Left forelimb (tissue), 1 donor: Measurements from ENCODE around the gene MYO10.

Experiments used
- DNase-seq: peaks from one replicate; pipeline ENCODE4 v3.0.0-alpha.2; 2018; ENCODE audit warnings: low spot score

The MYO10 gene

DNA sequence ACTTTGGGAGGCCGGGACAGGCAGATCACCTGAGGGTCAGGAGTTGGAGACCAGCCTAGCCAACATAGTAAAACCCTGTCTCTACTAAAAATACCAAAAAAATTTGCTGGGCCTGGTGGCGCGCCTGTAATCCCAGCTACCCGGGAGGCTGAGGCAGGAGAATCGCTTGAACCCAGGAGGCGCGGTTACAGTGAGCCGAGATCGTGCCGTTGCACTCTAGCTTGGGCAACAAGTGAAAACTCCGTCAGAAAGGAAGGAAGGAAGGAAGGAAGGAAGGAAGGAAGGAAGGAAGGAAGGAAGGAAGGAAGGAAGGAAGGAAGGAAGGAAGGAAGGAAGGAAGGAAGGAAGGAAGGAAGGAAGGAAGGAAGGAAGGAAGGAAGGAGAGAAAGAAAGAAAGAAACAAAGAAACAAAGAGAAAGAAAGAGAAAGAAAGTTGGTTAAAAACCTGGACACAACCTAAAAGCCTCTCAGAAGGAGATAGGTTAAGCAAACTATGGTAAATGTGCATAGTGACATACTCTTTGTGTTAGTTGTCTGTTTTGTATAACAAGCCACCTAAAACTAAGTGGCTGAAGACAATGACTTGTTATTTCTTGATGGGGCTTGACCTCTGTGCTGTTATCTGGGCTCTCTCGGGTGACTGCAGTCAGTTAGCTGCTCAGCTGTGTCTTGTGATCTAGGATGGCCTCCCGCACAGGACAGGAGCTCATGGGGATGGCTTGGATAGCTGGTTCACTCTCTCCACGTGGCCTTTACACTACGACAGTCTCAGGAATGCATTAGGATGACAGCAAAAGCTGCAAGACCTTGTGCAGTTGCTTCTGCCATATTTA lies 8.0 kb upstream of the MYO10 start:
- no peak for DNase-seq

DNA sequence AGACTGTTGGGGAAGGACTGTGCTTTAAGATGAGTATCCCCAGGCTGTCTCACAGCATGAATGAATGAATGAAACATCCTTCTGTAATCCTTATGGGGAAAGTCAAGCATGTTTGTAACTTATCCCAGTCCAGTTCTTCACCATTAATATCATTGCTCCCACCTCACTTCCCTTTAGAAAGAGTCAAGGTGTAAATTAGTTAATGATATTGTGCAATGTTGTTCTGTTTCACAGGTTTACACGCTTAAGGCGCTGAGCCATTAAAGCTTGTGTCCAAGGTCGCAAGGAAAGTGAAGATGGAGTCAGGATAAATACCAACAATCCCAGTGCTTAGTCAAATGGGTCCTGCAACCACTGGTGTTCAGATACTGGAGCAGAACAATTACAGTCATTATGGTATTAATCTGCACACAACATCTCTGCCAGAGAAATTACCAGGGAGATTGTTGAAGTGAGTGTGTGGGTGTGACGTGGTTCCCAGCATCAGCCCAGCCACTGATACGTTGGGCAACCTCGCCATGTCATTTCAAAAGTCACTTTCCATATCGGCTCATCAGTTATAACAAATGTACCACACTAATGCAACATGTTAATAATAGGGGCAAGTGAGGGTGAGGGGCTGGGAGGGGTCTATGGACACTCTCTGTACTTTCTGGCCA lies 1.5 kb upstream of the MYO10 start:
- no peak for DNase-seq

DNA sequence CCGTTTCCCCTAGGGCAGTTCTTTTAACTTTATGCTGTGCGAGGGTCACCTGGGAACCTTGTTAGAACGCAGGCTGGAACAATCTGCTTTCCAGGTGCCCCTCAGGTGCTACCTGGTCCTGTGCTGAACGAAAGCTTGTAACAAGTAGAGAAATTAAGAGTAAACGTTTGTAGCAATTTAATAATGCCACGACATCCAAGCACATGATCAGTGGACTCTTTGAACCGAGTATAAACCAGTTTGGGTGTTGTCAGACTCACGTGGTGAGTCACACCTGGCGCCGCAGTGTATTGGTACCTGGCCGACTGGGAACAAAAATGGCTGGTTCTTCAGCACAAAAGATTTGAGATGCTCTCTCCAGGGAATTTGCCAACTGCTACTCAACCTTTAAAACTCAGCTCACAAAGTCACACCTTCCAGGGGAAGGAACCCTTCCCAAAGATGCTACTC lies 926 bp upstream of the MYO10 start:
- no peak for DNase-seq

DNA sequence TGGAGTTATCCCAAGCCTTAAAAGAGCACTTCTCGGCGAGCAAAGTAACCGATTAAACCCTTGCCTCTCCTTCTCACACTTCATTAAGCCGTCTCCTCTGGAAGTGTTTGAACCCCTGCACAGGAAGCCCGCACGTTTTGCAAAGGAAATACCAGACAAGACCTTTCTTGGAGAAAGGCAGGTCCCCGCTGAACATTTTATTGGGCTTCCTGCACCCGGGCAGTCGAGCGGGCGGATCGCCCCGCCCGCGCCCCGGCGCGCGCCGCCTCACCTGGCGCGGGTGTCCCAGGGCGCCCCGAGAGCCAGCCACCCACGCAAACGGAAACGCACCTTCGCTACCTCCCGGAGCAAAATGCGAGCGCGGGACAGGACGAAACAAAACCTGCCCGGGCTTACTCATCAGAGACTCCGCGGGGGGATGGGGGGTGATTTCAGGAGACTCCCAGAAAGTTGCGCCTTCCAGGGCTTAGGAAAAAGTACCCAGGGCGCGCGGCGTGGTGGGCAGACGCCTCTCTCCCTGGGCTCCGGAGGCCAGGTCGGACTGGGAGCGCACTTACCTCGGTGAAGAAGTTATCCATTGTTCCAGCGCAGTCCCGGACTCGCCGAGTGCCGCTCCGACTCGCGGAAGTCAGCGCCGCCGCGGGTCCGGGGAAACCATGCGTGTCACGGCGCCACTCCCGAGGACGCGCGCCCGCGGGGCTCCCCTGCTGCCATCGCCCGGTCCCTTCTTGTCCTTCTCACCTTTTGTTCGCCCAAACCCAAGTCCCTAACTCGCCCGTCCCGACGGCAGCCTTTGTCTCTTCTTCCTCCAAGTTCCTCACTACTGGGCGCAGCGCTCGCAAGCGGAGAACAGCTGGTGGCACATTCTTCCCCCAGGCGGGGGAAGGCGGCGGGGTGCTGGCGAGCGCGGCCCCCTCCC lies 598 bp downstream of the MYO10 start:
- peak; percentile 82 for DNase-seq

DNA sequence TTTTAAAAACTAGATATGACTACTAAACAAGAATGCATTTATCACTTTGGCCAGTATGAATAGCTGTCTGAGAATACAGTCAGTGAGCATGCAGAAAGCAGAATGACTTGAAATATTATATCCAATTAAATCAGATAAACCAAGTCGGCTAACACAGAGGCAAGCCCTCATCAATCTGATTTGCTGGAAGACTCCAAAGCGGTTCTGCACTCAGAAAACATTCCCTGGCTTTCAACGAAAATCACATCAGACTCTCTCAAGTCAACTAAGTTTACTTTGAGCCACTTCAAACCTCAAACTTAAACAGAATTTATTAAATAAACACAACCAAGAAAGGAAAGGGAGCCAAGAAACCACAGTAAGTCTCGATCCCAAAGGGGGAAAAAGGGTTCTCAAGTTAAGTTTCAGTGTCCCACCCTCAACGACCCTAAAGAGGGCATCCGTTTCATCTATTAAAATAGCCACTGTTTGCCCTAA lies 1.4 kb downstream of the MYO10 start:
- no peak for DNase-seq

DNA sequence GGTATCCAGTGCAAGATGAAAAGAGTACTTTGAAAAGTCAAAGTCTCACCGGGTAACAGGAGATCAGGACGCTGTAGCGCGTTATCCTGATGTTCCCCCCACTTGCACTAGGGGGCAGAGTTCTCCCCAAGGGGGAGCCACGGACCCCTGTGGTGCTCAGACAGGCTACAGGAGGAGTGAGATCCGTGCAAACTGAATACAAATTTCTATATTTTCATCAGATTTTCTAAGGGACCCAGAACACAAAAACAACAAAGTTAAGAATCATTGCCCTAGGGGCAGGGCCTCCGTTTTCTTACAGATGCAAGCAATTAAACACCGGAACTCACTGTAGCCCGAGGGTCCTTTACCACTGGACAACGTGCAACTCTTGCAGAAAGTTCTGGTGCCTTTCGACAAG lies 2.0 kb downstream of the MYO10 start:
- peak; percentile 73 for DNase-seq

DNA sequence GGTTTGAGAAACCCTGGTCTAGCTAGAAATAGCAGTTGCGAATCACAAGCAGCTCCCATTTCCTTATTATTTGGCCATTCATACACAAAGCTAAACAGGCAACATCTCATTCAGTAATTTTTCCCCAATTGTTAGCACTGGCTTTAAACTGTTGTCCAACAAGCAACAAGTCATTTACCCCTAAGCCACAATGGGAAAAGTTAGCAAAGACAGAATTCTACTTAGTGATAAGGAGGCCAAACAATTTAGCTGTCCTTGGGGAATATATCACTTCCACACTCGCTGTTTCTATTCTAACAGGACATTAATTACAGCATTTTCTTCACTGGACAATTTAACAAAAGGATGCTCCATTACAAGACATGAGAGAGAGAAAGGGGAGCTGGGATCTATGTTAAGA lies 2.8 kb downstream of the MYO10 start:
- DNase-seq: no peak

DNA sequence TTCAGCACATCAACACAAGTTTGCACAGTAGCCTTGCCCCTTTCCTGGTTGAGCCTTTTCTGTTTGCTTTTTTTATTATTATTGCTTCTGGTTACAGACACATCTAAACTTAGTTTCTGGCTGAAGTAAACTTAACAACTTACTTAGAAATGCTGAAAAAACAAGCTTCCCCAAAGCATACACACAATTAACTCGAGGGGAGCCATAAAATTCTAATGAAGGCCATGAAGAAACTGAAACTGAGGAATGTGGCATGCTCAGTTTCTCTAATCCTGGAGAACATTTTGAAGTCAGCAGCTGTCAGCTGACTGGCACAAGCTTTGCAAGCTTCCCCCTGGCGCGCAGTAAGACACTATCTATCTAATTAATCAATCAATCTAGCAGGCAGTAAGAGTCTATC lies 3.7 kb downstream of the MYO10 start:
- DNase-seq: no peak

DNA sequence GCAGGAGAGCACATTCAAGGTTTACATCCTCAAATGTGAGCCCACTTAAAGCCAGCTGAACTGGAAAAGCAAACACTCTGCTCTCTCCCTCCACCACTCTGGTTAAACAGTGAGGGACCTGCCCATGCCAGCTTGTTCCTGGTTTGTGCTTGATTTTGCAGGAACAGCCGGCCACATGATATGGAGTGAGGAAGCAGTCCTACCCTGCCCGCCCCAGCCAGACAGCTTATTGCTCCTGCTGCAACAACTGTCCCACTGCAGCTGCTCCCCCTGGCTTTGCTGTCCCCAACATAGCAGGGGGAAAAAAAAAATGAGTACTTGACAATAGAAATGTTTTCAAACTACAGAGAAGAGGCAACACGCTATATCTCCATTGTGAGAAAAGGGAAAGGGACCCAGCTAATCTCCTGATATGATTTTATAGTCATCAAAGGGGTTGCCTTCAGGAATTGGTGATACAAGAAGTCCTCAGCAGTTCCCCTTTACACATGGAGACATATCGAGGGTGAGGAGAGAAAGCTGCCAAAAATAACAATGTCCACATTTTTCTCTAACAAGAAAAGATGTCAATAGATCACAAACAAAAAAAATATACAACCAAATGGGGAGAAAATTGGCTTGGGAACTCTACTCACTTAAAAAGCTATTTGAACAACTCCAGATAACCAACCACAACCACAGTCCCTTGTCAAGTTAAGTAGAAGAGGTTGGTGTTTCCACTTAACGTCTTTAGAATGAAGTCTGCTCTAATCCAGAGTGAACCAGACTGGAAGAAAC lies 4.6 kb downstream of the MYO10 start:
- DNase-seq: no peak

DNA sequence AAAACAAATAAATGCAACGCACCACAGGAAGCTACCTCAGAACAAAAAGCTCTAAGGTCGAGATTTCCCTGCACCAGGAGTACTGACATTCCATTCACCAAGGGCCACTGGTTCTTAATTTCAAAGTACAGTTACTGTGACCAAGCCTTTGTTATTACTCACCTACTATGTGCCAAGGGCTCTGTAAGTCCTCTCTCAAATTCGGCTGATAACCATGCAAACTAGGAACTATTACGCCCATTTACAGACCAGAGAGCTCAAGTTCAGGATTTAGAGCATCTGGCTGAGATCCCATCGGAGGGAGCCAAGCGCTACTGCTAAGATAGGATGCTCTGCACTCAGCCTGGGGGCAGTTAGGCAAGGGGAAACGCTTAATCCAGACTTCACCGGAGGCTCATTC lies 5.6 kb downstream of the MYO10 start:
- DNase-seq: no peak

DNA sequence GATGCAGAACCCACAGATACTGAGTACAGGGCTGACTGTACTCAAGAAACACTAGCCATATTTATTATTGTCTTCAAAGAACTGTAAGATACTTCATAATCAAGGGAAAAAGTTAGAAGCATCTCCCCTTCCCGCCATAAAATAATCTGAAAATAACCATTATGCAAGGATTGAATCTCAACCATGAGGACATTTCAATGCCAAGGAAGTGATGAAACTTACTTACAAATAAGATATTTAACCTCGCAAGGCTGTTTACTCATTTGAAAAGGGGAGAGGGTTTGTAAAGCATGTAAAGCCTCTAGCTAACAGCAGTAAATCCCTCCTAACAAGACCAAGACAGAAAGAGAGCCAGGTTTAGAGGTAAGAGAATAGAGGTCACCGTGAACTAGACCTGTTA lies 6.3 kb downstream of the MYO10 start:
- DNase-seq: no peak

DNA sequence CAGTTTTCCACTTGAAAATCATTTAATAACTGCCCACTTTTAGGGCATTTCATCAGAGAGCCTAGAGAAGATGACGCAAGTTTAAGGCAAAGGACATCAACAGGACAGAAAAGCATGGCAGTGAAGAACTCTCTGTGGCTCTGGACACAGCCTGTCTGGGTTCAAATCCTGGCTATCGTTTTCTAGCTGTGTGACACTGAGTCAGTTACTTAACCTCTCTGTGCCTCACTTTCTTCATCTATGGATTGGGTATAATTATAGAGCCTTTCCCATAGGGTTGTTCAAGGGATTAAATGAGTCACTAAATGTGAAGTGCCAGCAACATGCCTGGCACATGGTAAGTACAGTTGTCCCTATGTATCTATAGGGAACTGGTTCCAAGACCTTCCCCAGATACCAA lies 6.7 kb downstream of the MYO10 start:
- DNase-seq: no peak

DNA sequence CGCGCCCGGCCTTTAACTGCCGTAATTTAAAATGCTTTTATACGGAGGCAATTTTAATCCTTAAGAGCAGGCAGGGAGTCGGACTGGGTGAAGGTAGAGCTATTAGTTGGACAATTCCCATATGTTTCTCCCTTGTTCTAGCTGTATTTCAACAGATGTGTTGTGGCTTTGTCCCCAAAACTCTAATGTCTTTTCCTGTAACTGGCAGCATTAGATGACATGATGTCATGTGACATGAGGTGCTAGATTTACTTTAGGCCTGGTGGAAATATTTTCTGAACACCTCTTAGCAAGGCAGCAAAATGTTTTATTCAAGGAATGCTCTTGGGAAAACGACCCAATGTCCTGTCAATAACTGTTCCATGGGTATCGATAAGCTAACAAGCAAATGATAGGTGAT lies 8.5 kb downstream of the MYO10 start:
- no peak for DNase-seq

DNA sequence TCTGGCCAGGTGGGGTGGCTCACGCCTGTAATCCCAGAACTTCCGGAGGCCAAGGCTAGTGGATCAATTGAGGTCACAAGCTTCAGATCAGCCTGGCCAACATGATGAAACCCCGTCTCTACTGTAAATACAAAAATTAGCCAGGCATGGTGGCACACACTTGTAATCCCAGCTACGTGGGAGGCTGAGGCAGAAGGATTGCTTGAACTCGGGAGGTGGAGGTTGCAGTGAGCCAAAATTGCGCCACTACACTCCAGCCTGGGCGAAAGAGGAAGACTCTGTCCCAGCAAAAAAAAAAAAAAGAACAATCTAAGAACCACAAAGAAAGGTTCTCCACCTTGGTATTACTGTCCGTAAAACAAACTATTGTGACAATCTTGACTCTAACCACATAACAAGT lies 9.7 kb downstream of the MYO10 start:
- DNase-seq: no peak

DNA sequence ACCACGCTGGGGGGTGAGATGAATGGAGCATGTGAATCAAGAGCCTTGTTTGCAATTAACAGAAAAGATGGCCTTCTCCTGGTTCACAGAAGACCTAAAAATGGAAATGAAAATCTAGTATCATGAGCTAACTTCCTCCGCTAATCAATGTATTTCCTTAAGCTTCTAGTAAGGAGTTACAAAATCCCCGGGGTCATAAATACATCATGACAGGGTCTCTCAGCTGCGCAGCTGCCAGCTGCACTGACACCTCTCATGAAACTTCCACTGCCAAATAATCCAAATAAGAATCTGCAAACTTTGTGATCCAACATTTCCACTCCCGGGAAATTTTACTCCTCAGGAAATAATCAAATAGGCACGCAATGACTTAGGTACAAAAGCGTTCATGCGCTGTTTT lies 11.9 kb downstream of the MYO10 start:
- no peak for DNase-seq

DNA sequence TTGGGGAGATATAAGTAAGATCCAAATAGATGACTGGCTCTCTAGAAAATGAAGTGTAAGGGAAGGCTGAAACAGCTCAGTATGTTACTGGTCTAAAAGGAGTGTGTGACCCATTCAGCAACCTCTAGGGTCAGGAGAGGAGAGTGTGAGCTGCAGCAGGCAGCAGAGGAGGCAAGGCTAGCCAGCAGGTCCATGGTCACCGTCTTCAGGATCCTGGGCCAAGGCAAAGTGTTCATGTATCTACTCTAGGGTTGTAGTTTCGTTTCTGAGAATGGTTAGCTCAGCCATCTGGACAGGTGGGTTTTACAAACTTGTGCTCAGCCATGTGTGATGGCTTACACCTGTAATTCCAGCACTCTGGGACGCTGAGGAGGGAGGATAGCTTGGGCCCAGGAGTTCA lies 13.7 kb downstream of the MYO10 start:
- no peak for DNase-seq

DNA sequence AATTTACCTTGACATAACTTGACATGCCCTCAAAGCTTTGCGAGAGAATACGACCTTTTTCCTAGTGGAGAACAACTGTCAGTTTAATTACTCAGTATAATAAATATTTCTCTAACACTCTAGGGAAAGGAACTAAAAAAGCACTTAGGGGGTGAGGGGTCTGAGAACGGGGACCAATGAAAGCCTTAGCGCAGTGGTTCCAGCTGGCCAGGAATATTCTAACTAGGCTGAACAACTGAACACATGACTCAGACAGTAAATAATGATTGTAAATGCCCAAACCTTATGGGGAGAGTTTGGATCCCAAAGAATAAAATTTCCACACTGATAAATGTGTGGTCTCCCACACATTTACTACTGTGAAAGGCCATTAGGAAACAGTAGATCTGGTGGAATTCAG lies 14.9 kb downstream of the MYO10 start:
- no peak for DNase-seq

DNA sequence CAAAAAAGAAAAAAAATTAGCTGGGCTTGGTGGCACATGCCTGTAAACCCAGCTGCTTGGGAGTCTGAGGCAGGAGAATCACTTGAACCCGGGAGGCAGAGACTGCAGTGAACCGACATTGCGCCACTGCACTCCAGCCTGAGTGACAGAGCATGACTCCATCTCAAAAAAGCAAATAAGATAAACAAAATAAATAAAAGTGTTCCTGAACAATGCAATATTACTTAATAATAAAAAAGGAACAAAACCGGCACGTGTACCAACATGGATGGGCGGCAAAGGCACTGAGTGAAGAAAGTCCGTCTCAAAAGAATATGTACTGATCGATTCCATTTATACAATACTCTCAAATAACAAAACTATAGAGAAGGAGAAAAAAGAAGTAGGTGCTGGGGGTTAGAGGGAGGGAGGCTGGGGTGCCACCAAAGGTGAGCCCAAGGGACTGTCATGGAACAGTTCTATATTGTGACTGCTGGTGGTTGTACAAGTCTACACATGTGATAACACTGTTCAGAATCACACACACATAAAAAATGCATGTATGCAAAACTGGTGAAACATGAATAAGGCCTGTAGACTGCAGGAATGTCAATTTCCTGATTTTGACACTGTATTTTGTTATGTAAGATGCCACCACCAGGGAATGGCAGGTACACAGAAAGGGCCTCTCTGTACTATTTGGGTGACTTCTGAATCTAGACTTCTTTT lies 15.8 kb downstream of the MYO10 start:
- no peak for DNase-seq

DNA sequence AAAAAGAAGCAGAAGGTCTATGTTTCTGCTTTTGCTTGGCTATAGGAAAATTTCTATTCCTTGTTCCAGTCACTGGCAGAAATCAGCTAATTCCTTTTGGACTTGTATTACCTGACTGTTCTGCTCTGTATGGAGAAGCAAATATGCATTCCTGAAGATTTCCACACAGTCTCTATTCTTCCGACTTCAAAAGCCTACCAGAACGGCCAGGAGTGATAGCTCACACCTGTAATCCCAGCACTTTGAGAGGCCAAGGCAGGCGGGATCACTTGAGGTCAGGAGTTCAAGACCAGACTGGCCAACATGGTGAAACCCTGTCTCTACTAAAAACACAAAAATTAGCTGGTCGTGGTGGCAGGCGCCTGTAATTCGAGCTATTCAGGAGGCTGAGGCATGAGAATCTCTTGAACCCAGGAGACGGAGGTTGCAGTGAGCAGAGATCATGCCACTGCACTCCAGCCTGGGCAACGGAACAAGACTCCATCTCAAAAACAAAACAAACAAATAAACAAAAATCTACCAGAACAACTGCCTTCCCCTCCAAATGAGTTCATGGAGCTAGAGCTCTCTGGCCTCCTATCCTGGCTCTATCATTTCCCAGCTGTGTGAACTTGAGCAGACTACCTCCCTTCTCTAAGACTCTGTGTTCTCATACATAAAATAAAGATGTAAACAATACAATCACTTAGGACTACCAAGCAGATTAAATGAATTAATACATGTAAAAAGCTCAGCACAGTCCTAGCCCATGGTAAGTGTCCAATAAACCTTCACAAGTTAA lies 17.0 kb downstream of the MYO10 start:
- DNase-seq: no peak

DNA sequence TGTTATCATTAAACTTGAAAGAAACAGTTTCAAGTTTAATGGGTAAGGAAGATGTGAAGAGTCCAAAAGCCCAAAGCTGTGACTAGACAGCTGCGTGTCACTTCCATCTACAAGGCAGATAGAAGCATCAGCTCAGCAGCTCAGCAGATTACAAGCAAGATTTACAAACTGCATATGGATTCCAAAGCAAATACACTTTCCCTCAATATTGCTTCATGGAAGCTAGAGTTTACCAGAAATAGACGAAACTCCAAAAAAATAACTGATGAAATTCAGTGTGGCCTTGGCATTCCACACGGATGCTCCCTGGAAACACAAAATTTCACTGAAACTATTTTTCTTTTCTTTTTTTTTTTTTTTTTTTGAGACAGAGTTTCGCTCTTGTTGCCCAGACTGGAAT lies 17.9 kb downstream of the MYO10 start:
- DNase-seq: no peak
